ENCODE data around the gene FAM107B.

The FAM107B gene

GRCh38 chr10:14584661-14585060 lies 190.0 kb downstream of the FAM107B start:
- no peak for TF ChIP-seq ZNF785 (tag by site-specific recombination; IDR thresholded peaks at IDR 0.05)
- no peak for TF ChIP-seq KLF8 (tag by site-specific recombination; IDR thresholded peaks at IDR 0.05)
- no peak for TF ChIP-seq ZNF571 (tag by site-specific recombination; IDR thresholded peaks at IDR 0.05)
- no peak for TF ChIP-seq ZBTB6 (tag by site-specific recombination; IDR thresholded peaks at IDR 0.05)
- no peak for TF ChIP-seq ZNF426 (tag by site-specific recombination; IDR thresholded peaks at IDR 0.05)
- no peak for TF ChIP-seq KLF9 (tag by site-specific recombination; IDR thresholded peaks at IDR 0.05; ENCODE audit: low read depth)
- TF ChIP-seq ZFP69B (tag by site-specific recombination; IDR thresholded peaks at IDR 0.05): no peak
- no peak for TF ChIP-seq ZNF302 (tag by site-specific recombination; IDR thresholded peaks at IDR 0.05; ENCODE audit: low read depth)
- TF ChIP-seq HIC1 (tag by site-specific recombination; IDR thresholded peaks at IDR 0.05): no peak
- no peak for TF ChIP-seq ZNF830 (tag by site-specific recombination; IDR thresholded peaks at IDR 0.05; ENCODE audit: low read depth)
- TF ChIP-seq ZNF433 (tag by site-specific recombination; IDR thresholded peaks at IDR 0.05; ENCODE audit: low read depth): no peak
- no peak for TF ChIP-seq KLF1 (tag by site-specific recombination; IDR thresholded peaks at IDR 0.05)
- no peak for TF ChIP-seq BCL11A (tag by site-specific recombination; IDR thresholded peaks at IDR 0.05; ENCODE audit: low read depth)
- TF ChIP-seq BCL6B (tag by site-specific recombination; IDR thresholded peaks at IDR 0.05): no peak
- Histone ChIP-seq H3K4me3 (ENCODE audit: low read depth, low read length) (no peak overlapping the region), H3K4me1 (ENCODE audit: control insufficient read depth, insufficient read depth, low read length) (peaks cover 3% of the 10 kb centered on the region; the same call in 1 of the 2 replicates), H3K36me3 (ENCODE audit: control insufficient read depth in 2 of 2, insufficient read depth in 1 of 2, low read length in 2 of 2) (no peaks in the 10 kb centered on the region), H3K9me3 (ENCODE audit: control insufficient read depth, insufficient read depth, low read depth, low read length) (no peaks in the 10 kb centered on the region), H3K27ac (ENCODE audit: extremely low read depth, low read depth, low read length) (no peak overlapping the region)
- ChIA-PET POLR2A (no interaction called here), CTCF (no interaction called here)

- Histone ChIP-seq H3K4me1 (ENCODE audit: control insufficient read depth, insufficient read depth, low read length) (peaks cover 4% of the 10 kb centered on the region), H3K36me3 (ENCODE audit: control insufficient read depth in 2 of 2, insufficient read depth in 1 of 2, low read length in 2 of 2) (no peaks in the 10 kb centered on the region), H3K9me3 (ENCODE audit: control insufficient read depth, insufficient read depth, low read depth, low read length) (no peaks in the 10 kb centered on the region), H3K4me3 (ENCODE audit: low read depth, low read length) (no peak overlapping the region), H3K27ac (ENCODE audit: extremely low read depth, low read depth, low read length) (no peak overlapping the region)
- POLR2A ChIA-PET: no interaction called here
- TF ChIP-seq SCRT1 (tag by site-specific recombination; IDR thresholded peaks at IDR 0.05; ENCODE audit: borderline replicate concordance): no peak
- no peak for TF ChIP-seq ZNF202 (tag by site-specific recombination; IDR thresholded peaks at IDR 0.05; ENCODE audit: borderline replicate concordance)
- no peak for TF ChIP-seq INSM2 (tag by site-specific recombination; IDR thresholded peaks at IDR 0.05)
- TF ChIP-seq TCF7L2 (IDR thresholded peaks at IDR 0.05; ENCODE audit: borderline replicate concordance, low read depth, low read length): no peak
- no peak for TF ChIP-seq ZNF530 (tag by site-specific recombination; IDR thresholded peaks at IDR 0.05; ENCODE audit: low read depth)
- TF ChIP-seq ZNF701 (tag by site-specific recombination; IDR thresholded peaks at IDR 0.05): no peak
- TF ChIP-seq ZNF423 (tag by site-specific recombination; IDR thresholded peaks at IDR 0.05): no peak
- no peak for TF ChIP-seq GFI1B (tag by site-specific recombination; IDR thresholded peaks at IDR 0.05)
- CTCF ChIA-PET: no interaction called here
Measured at GRCh38 chr10:14583967-14584366, 190.7 kb downstream of the FAM107B start.

Data from HEK293 (cell line).